NK-92 (cell line): ENCODE results near the gene TINAGL1.

Experiments used
- DNase-seq: peaks from one replicate; lab custom pipeline; 2025; ENCODE audit not compliant: unreplicated experiment; lab: John Stamatoyannopoulos, UW

The TINAGL1 gene

GRCh38 chr1:31567956-31568570 lies 8.3 kb upstream of the TINAGL1 start:
- no peak for DNase-seq

DNA sequence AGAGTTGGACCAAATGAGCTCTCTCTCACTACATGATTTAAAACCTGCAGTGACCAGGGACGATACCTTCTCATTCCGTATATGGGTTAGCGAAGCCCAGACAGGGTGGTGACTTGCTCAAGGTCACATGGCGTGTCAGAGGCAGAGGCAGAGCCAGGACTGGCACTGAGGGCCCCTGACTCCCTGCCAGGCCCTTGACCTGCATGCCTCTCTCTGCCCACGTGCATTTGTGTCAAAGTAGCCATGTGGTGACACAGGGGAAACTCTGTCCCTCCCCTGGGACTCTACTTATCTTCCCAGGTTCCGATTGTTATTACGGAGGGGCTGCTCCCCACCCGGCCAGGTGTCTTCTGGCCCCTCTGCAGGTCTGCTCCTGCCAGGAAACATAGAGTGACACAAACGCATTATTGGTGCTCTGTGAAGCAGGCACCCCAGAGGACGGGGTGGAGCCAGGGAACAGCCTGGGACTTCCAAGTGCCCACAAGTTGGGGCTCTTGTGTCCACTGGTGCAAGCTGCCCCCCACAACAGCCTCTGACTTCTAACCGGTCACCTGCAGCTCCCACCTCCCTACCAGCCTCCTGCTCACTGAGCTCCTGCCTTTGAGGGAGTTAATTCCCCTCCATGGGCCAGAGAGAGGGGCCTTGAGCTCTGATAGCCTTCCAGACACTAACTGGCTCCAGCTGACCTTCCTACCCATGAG lies 7.3 kb upstream of the TINAGL1 start:
- DNase-seq: no peak

GRCh38 chr1:31569596-31570173 lies 6.6 kb upstream of the TINAGL1 start:
- no peak for DNase-seq

DNA sequence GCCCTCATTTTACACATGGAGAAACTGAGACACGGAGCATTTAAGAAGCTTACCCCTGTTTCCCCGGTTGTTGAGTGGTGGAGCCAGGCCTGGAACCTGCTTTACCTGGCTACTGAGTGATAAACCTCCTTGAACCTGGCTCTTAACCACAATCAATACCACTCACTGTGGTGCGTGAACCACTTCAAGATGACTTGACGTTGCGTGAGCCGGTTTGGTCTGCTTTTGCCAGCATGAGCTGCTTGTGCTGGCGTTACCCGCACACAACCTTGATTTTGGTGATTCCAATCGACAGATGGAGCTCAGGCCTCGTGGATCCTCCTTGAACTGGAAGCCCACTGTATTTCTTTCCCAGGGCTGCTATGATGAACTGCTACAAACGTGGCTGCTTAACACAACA lies 6.1 kb upstream of the TINAGL1 start:
- DNase-seq: no peak

- no peak for DNase-seq
Measured at GRCh38 chr1:31570906-31571305, 5.4 kb upstream of the TINAGL1 start.

DNA sequence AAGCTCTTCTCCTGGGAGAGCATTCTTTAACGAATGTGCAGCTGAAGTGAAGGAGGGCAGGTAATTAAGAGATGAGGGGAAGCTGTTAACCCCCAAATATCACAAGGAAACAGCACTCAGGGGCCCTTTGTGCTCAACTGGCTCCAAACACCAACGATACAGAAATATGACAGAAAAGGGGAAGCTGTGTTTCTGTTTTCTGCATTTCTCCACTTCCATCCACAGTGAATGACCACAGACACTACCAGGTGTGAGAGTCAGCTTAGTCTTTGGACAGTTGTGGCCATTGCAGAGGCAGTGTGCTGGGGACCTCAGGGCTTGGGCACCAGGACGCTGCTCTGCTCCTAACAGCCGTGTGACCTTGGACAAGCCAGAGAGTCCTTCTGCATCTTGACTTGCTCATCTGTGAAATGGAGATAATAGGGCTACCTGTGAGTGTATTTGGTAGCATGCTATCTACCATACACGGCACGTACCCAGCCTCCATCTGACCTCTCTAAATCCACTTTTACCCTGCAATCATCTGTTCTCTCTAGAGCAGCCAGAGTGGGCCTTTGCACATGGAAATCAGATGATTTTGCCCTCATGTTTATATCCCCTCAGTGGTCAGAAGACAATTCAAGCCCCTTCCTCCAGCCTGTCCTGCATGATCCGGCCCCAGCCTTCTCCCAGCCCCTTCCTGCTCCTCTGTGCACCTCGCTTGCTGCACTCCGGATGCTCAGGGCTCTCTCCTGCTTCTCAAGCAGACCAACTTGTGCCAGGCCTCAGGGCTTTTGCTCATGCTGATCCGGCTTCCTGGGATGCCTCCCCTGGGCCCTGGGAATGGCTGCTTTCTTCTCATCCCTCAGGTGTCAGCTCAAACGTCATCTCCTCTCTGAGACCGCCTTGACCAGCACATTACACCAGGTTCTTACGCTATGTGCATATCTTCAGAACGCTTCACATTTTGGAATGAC lies 4.7 kb upstream of the TINAGL1 start:
- DNase-seq: no peak

DNA sequence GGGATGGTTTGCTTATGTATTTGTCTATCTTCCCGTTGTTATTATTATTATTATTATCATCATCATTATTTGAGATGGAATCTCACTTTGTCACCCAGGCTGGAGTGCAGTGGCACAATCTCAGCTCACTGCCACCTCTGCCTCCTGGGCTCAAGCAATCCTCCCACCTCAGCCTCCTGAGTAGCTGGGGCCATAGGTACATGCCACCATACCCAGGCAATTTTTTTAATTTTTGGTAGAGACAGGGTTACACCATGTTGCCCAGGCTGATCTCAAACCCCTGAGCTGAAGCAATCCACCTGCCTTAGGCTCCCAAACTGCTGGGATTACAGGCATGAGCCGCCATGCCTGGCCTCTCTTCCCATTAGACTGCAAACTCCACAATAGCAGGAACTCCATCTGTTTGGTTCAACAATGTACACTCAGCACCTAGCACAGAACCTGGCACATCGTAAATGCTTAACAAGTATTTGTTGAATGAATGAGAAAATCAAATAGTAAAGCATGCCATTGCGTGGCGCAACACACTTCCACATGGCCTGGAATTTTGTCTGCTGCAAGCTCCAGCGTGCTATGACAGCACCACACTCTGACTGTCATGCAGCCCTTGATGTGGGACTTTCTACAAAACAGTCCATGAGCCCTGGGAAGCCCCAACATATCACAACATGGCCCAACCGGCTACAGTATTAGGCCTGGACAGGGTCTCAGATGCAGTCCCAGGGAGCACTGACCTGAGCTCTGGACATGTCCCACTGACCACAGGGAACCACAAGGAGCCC lies 3.8 kb upstream of the TINAGL1 start:
- no peak for DNase-seq

DNA sequence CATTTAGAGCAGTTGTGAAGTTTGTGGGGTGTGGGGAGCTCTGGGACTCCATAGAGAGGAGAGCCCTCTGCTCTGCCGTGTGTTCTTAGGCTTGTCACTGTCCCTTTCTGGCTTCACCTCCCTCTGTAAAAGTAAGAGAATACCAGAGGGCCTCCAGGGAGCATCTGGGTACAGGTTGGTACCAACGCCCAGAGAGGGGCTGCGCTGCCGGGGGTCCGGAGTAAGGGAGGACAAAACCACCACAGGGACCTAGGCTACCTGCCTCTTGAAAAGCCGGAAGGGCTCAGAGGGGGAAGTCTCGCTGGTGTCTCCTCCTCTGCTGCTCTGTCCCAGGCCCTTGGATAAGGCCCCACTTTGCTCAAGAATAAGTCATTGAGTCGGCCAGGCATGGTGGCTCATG lies 3.1 kb upstream of the TINAGL1 start:
- DNase-seq: no peak

- DNase-seq: no peak
Measured at GRCh38 chr1:31574749-31575368, 1.5 kb upstream of the TINAGL1 start.

DNA sequence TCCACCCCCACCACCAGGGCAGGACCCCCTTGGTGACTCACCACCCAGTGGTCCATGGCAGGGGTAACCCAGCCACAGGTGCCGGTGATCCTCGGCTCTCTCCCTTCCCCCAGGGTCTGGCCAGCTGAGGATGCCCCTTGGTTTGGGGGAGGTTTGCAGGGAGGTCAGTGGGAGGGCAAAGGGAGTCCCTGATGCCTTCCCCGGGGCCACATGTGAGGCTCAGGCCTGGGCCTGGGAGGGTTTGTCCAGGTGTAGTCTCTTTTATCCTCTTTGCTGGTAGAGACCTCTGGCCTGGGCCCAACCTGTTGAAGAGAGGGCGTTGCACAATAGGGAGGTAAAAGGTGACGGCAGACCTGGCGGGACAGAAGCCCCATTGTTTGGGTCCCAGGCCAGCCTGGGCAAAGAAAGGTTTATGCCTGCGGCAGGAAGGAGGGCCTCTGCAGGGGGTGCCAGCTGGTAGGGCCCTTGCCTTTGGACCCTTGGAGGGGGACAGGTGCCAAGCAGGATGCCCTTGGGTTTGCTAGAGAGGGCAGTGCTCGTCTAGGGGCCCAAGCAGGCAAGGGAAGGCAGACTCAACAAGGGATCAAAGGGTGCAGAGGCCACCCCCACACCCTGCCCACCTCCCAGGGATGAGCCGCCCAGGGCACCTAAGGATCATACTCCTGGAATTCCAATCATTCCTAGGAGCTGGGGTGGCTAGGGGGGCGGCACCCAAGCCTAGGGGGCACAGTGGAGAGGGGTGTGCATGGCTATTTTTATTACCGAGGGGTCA lies 760 bp upstream of the TINAGL1 start:
- DNase-seq: no peak

DNA sequence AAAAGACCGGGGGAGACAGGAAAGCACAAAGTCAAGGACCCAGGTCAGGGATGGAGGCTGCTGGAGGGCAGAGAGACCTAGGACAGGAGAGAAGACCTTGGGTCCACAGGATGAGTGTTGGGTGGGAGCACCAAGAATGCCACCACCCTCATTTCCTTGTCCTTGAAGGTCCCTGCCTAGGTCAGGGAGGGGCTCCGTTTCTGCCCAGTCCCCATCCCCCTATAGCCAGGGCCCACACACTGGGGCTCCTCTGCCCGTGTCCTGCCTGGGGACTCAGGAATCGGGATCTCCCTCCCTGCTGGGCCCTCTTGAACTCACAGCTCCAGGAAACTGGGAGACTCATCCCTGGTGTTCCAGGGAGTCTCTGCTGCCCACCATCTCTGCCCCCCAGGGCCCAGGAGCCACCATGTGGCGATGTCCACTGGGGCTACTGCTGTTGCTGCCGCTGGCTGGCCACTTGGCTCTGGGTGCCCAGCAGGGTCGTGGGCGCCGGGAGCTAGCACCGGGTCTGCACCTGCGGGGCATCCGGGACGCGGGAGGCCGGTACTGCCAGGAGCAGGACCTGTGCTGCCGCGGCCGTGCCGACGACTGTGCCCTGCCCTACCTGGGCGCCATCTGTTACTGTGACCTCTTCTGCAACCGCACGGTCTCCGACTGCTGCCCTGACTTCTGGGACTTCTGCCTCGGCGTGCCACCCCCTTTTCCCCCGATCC lies 584 bp downstream of the TINAGL1 start:
- DNase-seq: no peak

DNA sequence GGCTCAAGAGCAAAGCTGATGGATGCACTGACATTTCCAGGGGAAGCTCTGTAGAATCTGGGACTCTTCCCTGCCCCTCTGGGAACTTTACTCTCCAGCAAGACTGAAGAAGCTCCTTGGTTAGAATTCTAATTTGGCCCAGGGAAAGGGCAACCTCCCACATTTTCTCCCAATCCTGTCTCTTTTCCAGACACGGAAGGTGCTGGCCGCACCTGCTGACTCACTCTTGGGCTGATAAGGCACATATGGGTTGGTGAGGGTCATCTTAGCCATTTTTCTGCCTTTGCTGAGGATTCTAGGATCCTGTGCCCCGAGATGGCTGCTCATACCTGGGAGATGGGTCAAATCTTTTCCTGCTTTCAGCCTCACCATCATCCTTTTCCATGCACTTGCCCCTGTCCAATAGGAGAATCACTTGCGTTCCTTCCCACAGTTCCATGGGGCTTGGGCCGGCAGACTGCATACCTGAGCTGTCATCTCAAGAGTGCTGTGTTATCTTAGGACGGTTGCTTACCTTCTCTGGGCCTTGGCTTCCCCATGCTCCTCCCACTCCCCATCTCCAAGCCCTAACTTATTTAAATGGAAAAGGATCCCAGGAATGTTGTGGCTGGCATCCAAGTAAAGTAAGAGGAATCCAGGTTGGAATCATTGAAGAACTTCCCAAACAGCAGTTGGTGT lies 1.3 kb downstream of the TINAGL1 start:
- DNase-seq: no peak

DNA sequence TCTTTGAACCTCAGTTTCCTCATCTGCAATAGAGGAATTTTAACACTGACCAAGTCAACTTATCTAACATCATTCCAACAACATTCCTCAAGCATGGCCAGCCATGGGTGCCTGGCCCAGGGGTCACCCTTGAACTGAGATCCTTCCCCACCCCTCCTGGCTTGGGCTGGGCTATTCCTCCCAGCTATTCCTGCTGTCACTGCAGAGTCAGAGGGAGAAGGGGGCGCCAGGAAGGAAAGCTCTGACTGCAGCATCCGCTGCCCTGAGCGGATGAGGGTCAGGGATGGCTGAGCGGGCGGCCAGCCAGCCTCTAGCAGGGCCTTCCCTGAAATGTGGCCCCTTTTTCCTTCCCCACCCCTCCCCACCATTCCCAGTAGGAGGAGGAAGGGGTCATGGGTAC lies 3.1 kb downstream of the TINAGL1 start:
- no peak for DNase-seq

DNA sequence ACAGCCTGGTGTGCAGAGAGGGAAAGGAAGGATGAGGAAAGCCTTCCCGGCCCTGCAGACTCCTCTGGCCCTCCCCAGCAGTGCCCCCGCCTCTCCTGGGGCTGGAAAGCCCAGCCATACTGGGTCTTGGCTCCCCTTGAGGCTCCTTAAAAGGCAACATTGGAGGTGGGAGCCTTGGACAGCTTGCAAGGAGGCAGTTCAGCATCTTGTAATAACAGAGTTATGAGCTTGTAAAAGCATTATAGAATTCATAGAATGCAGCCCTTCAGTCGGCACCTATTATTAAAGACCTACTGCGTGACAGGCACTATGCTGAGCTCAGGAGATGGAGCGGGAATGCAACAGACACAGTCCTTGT lies 4.2 kb downstream of the TINAGL1 start:
- no peak for DNase-seq

- DNase-seq: no peak
Measured at GRCh38 chr1:31580891-31581603, 4.7 kb downstream of the TINAGL1 start.

- DNase-seq: no peak
Measured at GRCh38 chr1:31581821-31582810, 5.8 kb downstream of the TINAGL1 start.
